ENCODE data around the gene MDFI.

- TF ChIP-seq EZH2 (IDR thresholded peaks at IDR 0.05) (no peak), CTCF (IDR thresholded peaks at IDR 0.05) (no peak)
Measured at GRCh38 chr6:41692080-41692675, 53.9 kb downstream of the MDFI start.

All from neural progenitor cell (in vitro differentiated cells).